Spinal cord (tissue), 10 donors: ENCODE results near the gene WNT7B. TPM values are rescaled to one million over a fixed set of nuclear protein-coding genes. Genes with fewer than 3 reads are reported as not detected.

Experiments used
- DNase-seq, 6 donors: peaks; one replicate each; pipeline versions ENCODE4 v3.0.0 to v3.0.0-alpha.2; 2013 to 2015; ENCODE audit warnings: low spot score in 6 of 6, low read depth in 4 of 6
- H3K27ac ChIP-seq: one replicate; pipeline ENCODE4 v1.5.1; 2013; ENCODE audit warnings: low read depth, low read length, control low read depth
- H3K27me3 ChIP-seq: one replicate; pipeline ENCODE4 v1.6.1; 2013; ENCODE audit warnings: low read length; ENCODE audit not compliant: control insufficient read depth, insufficient read depth
- H3K36me3 ChIP-seq: one replicate; pipeline ENCODE4 v1.6.1; 2013; ENCODE audit warnings: low read length; ENCODE audit not compliant: control insufficient read depth, insufficient read depth
- H3K4me1 ChIP-seq: one replicate; pipeline ENCODE4 v1.6.1; 2013; ENCODE audit warnings: low read length; ENCODE audit not compliant: control insufficient read depth, insufficient read depth
- H3K4me3 ChIP-seq: one replicate; pipeline ENCODE4 v1.5.1; 2013; ENCODE audit warnings: low read depth, low read length, control low read depth
- H3K9me3 ChIP-seq: one replicate; pipeline ENCODE4 v1.6.1; 2013; ENCODE audit warnings: low read length; ENCODE audit not compliant: control insufficient read depth, insufficient read depth
- WGBS: methylation state at CpG from one replicate; pipeline ENCODE4 v1.1.5; 2013; ENCODE audit warnings: missing lambda C conversion rate; ENCODE audit not compliant: insufficient coverage; 5-methylcytosine and 5-hydroxymethylcytosine counted together
- polyA plus RNA-seq, 2 donors: library from polyadenylated mRNA; unstranded; fragments of 120-200 nt; gene quantifications; one replicate each; pipeline ENCODE4 v1.2.1, GENCODE V29; 2013; ENCODE audit not compliant: insufficient read length in 2 of 2
- total RNA-seq, 2 donors: library from RNA; depleted of rRNA in 1 of 2; stranded (reverse); fragments of 120-200 nt in 1 of 2; fragments of >200 nt in 1 of 2; gene quantifications; one replicate each; pipeline versions ENCODE4 v1.2.3 to v1.2.4, GENCODE V29; 2013 to 2014
- donor health status: healthy.

Gene WNT7B
- total and polyA plus RNA-seq, 4 donors, result 2.6 to 24.9 (median 13.3) TPM

GRCh38 chr22:45984316-45984916 is 7.5 kb upstream of the WNT7B start:
- 88% methylated on average over 1 of the region's 1 CpG for WGBS
- no peak overlapping the region for H3K27ac ChIP-seq
- no peaks in the 10 kb centered on the region for H3K36me3 ChIP-seq
- no peak overlapping the region for H3K4me3 ChIP-seq
- peaks cover 7% of the 10 kb centered on the region for H3K9me3 ChIP-seq
- DNase-seq, result no peak
- no peaks in the 10 kb centered on the region for H3K27me3 ChIP-seq
- no peaks in the 10 kb centered on the region for H3K4me1 ChIP-seq

- Histone ChIP-seq H3K4me3 (no peak overlapping the region), H3K4me1 (peaks cover 6% of the 10 kb centered on the region), H3K36me3 (no peaks in the 10 kb centered on the region), H3K27ac (no peak overlapping the region), H3K9me3 (peaks cover 7% of the 10 kb centered on the region), H3K27me3 (no peaks in the 10 kb centered on the region)
- 88% methylated on average over 5 of the region's 5 CpGs for WGBS
- no peak for DNase-seq
Measured at GRCh38 chr22:45983797-45984196, 6.8 kb upstream of the WNT7B start.

- DNase-seq, result no peak
- Histone ChIP-seq H3K4me1 (peaks cover 27% of the 10 kb centered on the region), H3K4me3 (no peak overlapping the region), H3K36me3 (no peaks in the 10 kb centered on the region), H3K27ac (no peak overlapping the region), H3K9me3 (peaks cover 4% of the 10 kb centered on the region), H3K27me3 (peaks cover 18% of the 10 kb centered on the region)
- WGBS, result 93% methylated on average over 4 of the region's 4 CpGs
Measured at GRCh38 chr22:45980761-45981160, 3.8 kb upstream of the WNT7B start.

GRCh38 chr22:45980268-45980570 is 3.3 kb upstream of the WNT7B start:
- Histone ChIP-seq H3K27me3 (peaks cover 23% of the 10 kb centered on the region), H3K4me1 (peaks cover 32% of the 10 kb centered on the region), H3K9me3 (peaks cover 1% of the 10 kb centered on the region), H3K4me3 (no peak overlapping the region), H3K27ac (no peak overlapping the region), H3K36me3 (no peaks in the 10 kb centered on the region)
- 95% methylated on average over 2 of the region's 2 CpGs for WGBS
- no peak for DNase-seq

GRCh38 chr22:45978275-45978713 is 1.3 kb upstream of the WNT7B start:
- Histone ChIP-seq H3K4me3 (no peak overlapping the region), H3K36me3 (no peaks in the 10 kb centered on the region), H3K9me3 (no peaks in the 10 kb centered on the region), H3K27ac (no peak overlapping the region), H3K27me3 (peaks cover 43% of the 10 kb centered on the region), H3K4me1 (peaks cover 46% of the 10 kb centered on the region)
- 9% methylated on average over 26 of the region's 26 CpGs for WGBS
- no peak for DNase-seq

GRCh38 chr22:45977551-45978274 is 751 bp upstream of the WNT7B start:
- H3K9me3 ChIP-seq, result no peaks in the 10 kb centered on the region
- peaks cover 48% of the 10 kb centered on the region for H3K27me3 ChIP-seq
- DNase-seq, result peak in 1 of 6 donors; percentile 26
- H3K4me3 ChIP-seq, result no peak overlapping the region
- 14% methylated on average over 29 of the region's 29 CpGs for WGBS
- peaks cover 51% of the 10 kb centered on the region for H3K4me1 ChIP-seq
- H3K27ac ChIP-seq, result no peak overlapping the region
- no peaks in the 10 kb centered on the region for H3K36me3 ChIP-seq

- under 1% methylated on average over 94 of the region's 94 CpGs for WGBS
- H3K36me3 ChIP-seq, result no peaks in the 10 kb centered on the region
- no peaks in the 10 kb centered on the region for H3K9me3 ChIP-seq
- H3K4me1 ChIP-seq, result peaks cover 60% of the 10 kb centered on the region
- peak in 1 of 6 donors; percentile 34 for DNase-seq
- H3K4me3 ChIP-seq, result peak overlapping the region; percentile 31
- no peak overlapping the region for H3K27ac ChIP-seq
- peaks cover 55% of the 10 kb centered on the region for H3K27me3 ChIP-seq
Measured at GRCh38 chr22:45976254-45977002, 534 bp downstream of the WNT7B start.

GRCh38 chr22:45975164-45976161 is 1.5 kb downstream of the WNT7B start:
- 4% methylated on average over 78 of the region's 80 CpGs for WGBS
- Histone ChIP-seq H3K4me3 (no peak overlapping the region), H3K9me3 (no peaks in the 10 kb centered on the region), H3K36me3 (peaks cover 2% of the 10 kb centered on the region), H3K27ac (no peak overlapping the region), H3K4me1 (peaks cover 69% of the 10 kb centered on the region), H3K27me3 (peaks cover 61% of the 10 kb centered on the region)
- peak in 1 of 6 donors; percentile 51 for DNase-seq

GRCh38 chr22:45974498-45974897 is 2.5 kb downstream of the WNT7B start:
- peaks cover 68% of the 10 kb centered on the region for H3K27me3 ChIP-seq
- 22% methylated on average over 3 of the region's 4 CpGs for WGBS
- peaks cover 79% of the 10 kb centered on the region for H3K4me1 ChIP-seq
- DNase-seq, result no peak
- no peak overlapping the region for H3K4me3 ChIP-seq
- no peak overlapping the region for H3K27ac ChIP-seq
- H3K36me3 ChIP-seq, result peaks cover 4% of the 10 kb centered on the region
- H3K9me3 ChIP-seq, result no peaks in the 10 kb centered on the region
